OCI-LY7 (cell line): ENCODE results near the gene SPCS1. TPM values are rescaled to one million over a fixed set of nuclear protein-coding genes. Genes with fewer than 3 reads are reported as not detected.

Source experiments
- BruUV-seq: library from RNA; stranded (reverse); fragments of 400-500 nt; replicated peaks from 2 replicates; lab custom pipeline; 2021; lab: Mats Ljungman, UMichigan
- CTCF ChIA-PET: fragments of 300-600 bp; sonication (Branson Sonifier 250); formaldehyde crosslinking; loops from one replicate; lab custom pipeline; 2022; ENCODE audit warnings: antibody characterized with exemption; ENCODE audit not compliant: unreplicated experiment; lab: Charles Lee
- POLR2A ChIA-PET: fragments of 300-600 bp; sonication (Branson Sonifier 250); formaldehyde crosslinking; loops from one replicate; lab custom pipeline; 2022; ENCODE audit warnings: antibody characterized with exemption; lab: Charles Lee
- DNase-seq: peaks from one replicate; pipeline ENCODE4 v3.0.0-alpha.2; 2015; ENCODE audit warnings: low spot score
- H2AFZ ChIP-seq: fragments of 200-600 bp; sonication (generic), shearing (Covaris generic); 2 replicates; pipeline ENCODE4 v1.6.1; 2014; ENCODE audit warnings: mild to moderate bottlenecking, antibody characterized with exemption, low read length, moderate library complexity
- H3K27ac ChIP-seq: fragments of 200-600 bp; sonication (generic); 2 replicates; pipeline ENCODE4 v1.5.1; 2014; ENCODE audit warnings: mixed run types, low read depth, mild to moderate bottlenecking, moderate library complexity, low read length, inconsistent platforms; ENCODE audit not compliant: poor library complexity, severe bottlenecking
- H3K36me3 ChIP-seq: fragments of 200-600 bp; sonication (generic); 2 replicates; pipeline ENCODE4 v1.6.1; 2014; ENCODE audit warnings: mild to moderate bottlenecking, antibody characterized with exemption, low read length, moderate library complexity, mixed read lengths; ENCODE audit not compliant: insufficient read depth
- H3K4me1 ChIP-seq: fragments of 200-600 bp; sonication (generic); 2 replicates; pipeline ENCODE4 v1.5.1; 2014; ENCODE audit warnings: mild to moderate bottlenecking, low read length; ENCODE audit not compliant: insufficient read depth, poor library complexity, severe bottlenecking
- H3K4me2 ChIP-seq: fragments of 200-600 bp; sonication (generic); 2 replicates; pipeline ENCODE4 v1.6.1; 2014; ENCODE audit warnings: mild to moderate bottlenecking, low read length
- H3K4me3 ChIP-seq: fragments of 200-600 bp; sonication (generic); 2 replicates; pipeline ENCODE4 v1.5.1; 2014; ENCODE audit warnings: mild to moderate bottlenecking, low read depth, low read length; ENCODE audit not compliant: poor library complexity, severe bottlenecking
- H3K79me2 ChIP-seq: fragments of 200-600 bp; sonication (generic); 2 replicates; pipeline ENCODE4 v1.6.1; 2016; ENCODE audit warnings: low read depth, mild to moderate bottlenecking, low read length, moderate library complexity, mixed read lengths; ENCODE audit not compliant: insufficient read depth
- H3K9me2 ChIP-seq: fragments of 200-600 bp; sonication (generic); 2 replicates; pipeline ENCODE4 v1.6.1; 2016; ENCODE audit warnings: mild to moderate bottlenecking, low read length, mixed read lengths; ENCODE audit not compliant: insufficient read depth
- H3K9me3 ChIP-seq: fragments of 200-600 bp; sonication (generic); 2 replicates; pipeline ENCODE4 v1.6.1; 2014; ENCODE audit warnings: mild to moderate bottlenecking, mixed run types, low read length, mixed read lengths
- H4K20me1 ChIP-seq: fragments of 200-600 bp; sonication (generic); 2 replicates; pipeline ENCODE4 v1.6.1; 2014; ENCODE audit warnings: mild to moderate bottlenecking, antibody characterized with exemption, low read length, moderate library complexity, mixed read lengths; ENCODE audit not compliant: insufficient read depth
- EZH2phosphoT487 ChIP-seq: fragments of 200-600 bp; sonication (generic); IDR thresholded peaks from 2 replicates; pipeline ENCODE4 v1.6.1; 2018; ENCODE audit warnings: low read depth, borderline replicate concordance, mild to moderate bottlenecking, mixed run types, antibody characterized with exemption, low read length, moderate library complexity, mixed read lengths
- intact Hi-C: fragments of 100-400 bp; cut with micrococcal nuclease; formaldehyde crosslinking; loops from one replicate; pipeline ENCODE4 v1.10.0; 2022; ENCODE audit not compliant: unreplicated experiment
- total RNA-seq, 2 experiments: library from RNA; depleted of rRNA in 1 of 2; stranded (reverse); fragments of >200 nt in 1 of 2; shearing (Covaris generic) in 1 of 2; gene quantifications; 2 replicates each; pipeline ENCODE4 v1.2.3, GENCODE V29; 2014 to 2022
- TF ChIP-seq, protein P1 (sequence below): fragments of 200-600 bp; sonication (generic); conservative IDR thresholded peaks from 2 replicates; pipeline ENCODE4 v1.5.1; 2014; ENCODE audit warnings: mild to moderate bottlenecking, antibody characterized with exemption, low read length, moderate library complexity, mixed read lengths

Gene SPCS1
- total RNA-seq, 2 experiments from 2014 or later, result 58.1 to 81.6 TPM

DNA sequence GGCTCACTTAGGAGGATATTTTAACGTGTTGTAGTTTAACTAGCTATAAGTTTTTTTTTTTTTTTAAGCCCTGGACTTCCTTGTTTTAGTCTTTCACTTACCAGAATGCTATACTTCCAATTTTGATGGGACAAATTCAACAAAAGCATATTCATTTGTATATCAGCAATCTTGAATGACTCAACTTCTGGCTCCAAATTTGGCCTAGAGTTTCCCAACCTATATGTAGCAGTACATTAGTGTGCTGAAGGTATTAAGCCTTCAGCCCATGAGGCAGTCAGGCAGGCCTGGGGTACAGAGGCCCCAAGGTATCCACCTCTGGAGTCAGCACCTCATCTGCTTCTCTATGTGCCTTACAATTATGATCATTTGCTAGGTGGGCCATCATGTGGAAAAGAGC, 26.1 kb upstream of the SPCS1 start:
- H4K20me1 ChIP-seq, result peaks cover 22% of the 10 kb centered on the region; the same call in 1 of the 2 replicates
- H3K36me3 ChIP-seq, result peaks cover 71% of the 10 kb centered on the region
- H3K4me3 ChIP-seq, result no peak overlapping the region
- H3K9me2 ChIP-seq, result no peaks in the 10 kb centered on the region
- H3K4me1 ChIP-seq, result peaks cover 22% of the 10 kb centered on the region
- no peak for DNase-seq
- H2AFZ ChIP-seq, result no peak overlapping the region
- intact Hi-C loops, result no loop called here
- BruUV-seq, result no TSS peak
- H3K4me2 ChIP-seq, result no peak overlapping the region
- POLR2A ChIA-PET, result interaction anchor here (1.2 kb wide), 1 partner anchor 26 kb away, joined by 3 read pairs; the partner anchor contains the start of genes GLT8D1 and SPCS1
- CTCF ChIA-PET, result no interaction called here
- no peaks in the 10 kb centered on the region for H3K9me3 ChIP-seq
- peaks cover 54% of the 10 kb centered on the region for H3K79me2 ChIP-seq
- no peak overlapping the region for H3K27ac ChIP-seq
- no peak for TF ChIP-seq EZH2phosphoT487
- TF ChIP-seq, protein P1, sequence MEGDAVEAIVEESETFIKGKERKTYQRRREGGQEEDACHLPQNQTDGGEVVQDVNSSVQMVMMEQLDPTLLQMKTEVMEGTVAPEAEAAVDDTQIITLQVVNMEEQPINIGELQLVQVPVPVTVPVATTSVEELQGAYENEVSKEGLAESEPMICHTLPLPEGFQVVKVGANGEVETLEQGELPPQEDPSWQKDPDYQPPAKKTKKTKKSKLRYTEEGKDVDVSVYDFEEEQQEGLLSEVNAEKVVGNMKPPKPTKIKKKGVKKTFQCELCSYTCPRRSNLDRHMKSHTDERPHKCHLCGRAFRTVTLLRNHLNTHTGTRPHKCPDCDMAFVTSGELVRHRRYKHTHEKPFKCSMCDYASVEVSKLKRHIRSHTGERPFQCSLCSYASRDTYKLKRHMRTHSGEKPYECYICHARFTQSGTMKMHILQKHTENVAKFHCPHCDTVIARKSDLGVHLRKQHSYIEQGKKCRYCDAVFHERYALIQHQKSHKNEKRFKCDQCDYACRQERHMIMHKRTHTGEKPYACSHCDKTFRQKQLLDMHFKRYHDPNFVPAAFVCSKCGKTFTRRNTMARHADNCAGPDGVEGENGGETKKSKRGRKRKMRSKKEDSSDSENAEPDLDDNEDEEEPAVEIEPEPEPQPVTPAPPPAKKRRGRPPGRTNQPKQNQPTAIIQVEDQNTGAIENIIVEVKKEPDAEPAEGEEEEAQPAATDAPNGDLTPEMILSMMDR, result no peak

DNA sequence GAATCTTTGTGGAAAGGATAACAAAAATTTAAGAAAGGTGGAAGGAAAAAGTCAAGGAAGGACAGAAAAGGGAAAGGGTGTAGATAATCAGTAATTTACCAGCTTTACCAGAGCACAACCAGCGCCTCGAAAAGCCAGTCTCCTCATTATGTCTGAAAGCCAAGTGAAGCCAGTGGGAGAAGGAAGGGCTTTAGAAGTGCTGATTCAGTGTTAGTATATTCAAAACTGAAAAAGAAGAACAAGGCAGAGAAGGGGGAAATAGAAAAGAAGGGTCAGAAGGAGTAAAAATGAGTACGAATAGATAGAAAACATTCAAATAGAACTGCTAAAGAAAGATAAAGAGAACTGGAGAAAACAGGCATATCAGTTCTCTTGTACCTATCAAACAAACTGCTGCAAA, 24.3 kb upstream of the SPCS1 start:
- no TSS peak for BruUV-seq
- H3K79me2 ChIP-seq, result peaks cover 66% of the 10 kb centered on the region

DNA sequence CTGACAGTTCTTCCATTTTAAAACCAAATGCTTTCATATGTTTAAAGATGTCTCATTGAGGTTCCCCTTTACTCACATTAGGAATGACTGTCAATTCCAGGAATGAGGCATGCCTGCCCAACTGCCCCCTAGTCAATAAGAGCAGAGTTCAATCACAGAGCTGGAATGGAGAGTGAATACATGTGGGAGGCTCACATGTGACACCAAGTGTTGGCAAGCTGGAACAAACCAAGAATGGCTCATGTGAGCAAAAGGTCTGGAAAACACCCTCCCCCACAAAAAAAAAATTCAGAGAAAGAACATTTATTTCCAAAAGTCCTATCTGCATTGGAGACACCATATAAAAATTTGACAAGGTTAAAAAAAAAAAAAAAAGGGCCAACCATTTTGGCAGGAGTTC, 23.9 kb upstream of the SPCS1 start:
- BruUV-seq, result no TSS peak
- CTCF ChIA-PET, result no interaction called here

More for the DNA sequence above, 24.3 kb upstream of the SPCS1 start:
- Histone ChIP-seq H3K36me3 (peaks cover 61% of the 10 kb centered on the region), H3K4me3 (no peak overlapping the region), H3K27ac (no peak overlapping the region), H3K9me3 (no peaks in the 10 kb centered on the region), H3K9me2 (no peaks in the 10 kb centered on the region), H3K4me1 (peaks cover 22% of the 10 kb centered on the region), H4K20me1 (peaks cover 17% of the 10 kb centered on the region; the same call in 1 of the 2 replicates), H2AFZ (no peak overlapping the region), H3K4me2 (no peak overlapping the region)
- no peak for DNase-seq
- TF ChIP-seq EZH2phosphoT487, result no peak
- TF ChIP-seq, protein P1, result no peak
- POLR2A ChIA-PET, result interaction anchor here (0.7 kb wide), 1 partner anchor 9 kb away, joined by 3 read pairs; no protein-coding TSS in a partner anchor
- CTCF ChIA-PET, result no interaction called here
- intact Hi-C loops, result no loop called here

More for the DNA sequence above, 23.9 kb upstream of the SPCS1 start:
- Histone ChIP-seq H3K27ac (no peak overlapping the region), H3K9me3 (no peaks in the 10 kb centered on the region), H4K20me1 (peaks cover 17% of the 10 kb centered on the region; the same call in 1 of the 2 replicates), H3K9me2 (no peaks in the 10 kb centered on the region), H3K36me3 (peaks cover 61% of the 10 kb centered on the region), H3K4me2 (no peak overlapping the region), H3K4me3 (no peak overlapping the region), H2AFZ (no peak overlapping the region), H3K4me1 (peaks cover 26% of the 10 kb centered on the region), H3K79me2 (peaks cover 70% of the 10 kb centered on the region)
- intact Hi-C loops, result no loop called here
- DNase-seq, result no peak
- no peak for TF ChIP-seq EZH2phosphoT487
- TF ChIP-seq, protein P1, result peak; percentile 52; the same call in 1 of the 2 replicates
- POLR2A ChIA-PET, result interaction anchor here (0.7 kb wide), 2 partner anchors 9 to 51 kb away, joined by 3 read pairs; no protein-coding TSS in a partner anchor
